Natural killer cell (primary cell): ENCODE data around the gene IL13. TPM values are rescaled to one million over a fixed set of nuclear protein-coding genes. Genes with fewer than 3 reads are reported as not detected.
A peak's percentile ranks its signal among the peaks of the same experiment; 100 is the strongest.

ENCODE experiments used
- ATAC-seq, 3 donors: fragments of 150-1000 bp in 2 of 3; fragments of 200-7000 bp in 1 of 3; cut with Tn5 transposase; 1 replicate in 1 of 3; 2 replicates in 2 of 3; pipeline ENCODE4 v1.10.0; 2021; ENCODE audit warnings: mild to moderate bottlenecking in 2 of 3, moderate library complexity in 2 of 3
- DNase-seq, 2 donors: peaks; one replicate each; pipeline versions ENCODE4 v3.0.0 to v3.0.0-alpha.2; 2013 to 2021; ENCODE audit warnings: mixed read lengths in 1 of 2
- H3K27ac ChIP-seq: one replicate; pipeline ENCODE4 v1.5.1; 2013; ENCODE audit warnings: mild to moderate bottlenecking, low read length
- H3K27me3 ChIP-seq: one replicate; pipeline ENCODE4 v1.6.1; 2013; ENCODE audit warnings: low read length; ENCODE audit not compliant: control insufficient read depth, insufficient read depth
- H3K36me3 ChIP-seq: one replicate; pipeline ENCODE4 v1.6.1; 2013; ENCODE audit warnings: low read length; ENCODE audit not compliant: control insufficient read depth, insufficient read depth
- H3K4me1 ChIP-seq: one replicate; pipeline ENCODE4 v1.6.1; 2013; ENCODE audit warnings: low read length; ENCODE audit not compliant: control insufficient read depth, insufficient read depth
- H3K4me3 ChIP-seq: one replicate; pipeline ENCODE4 v1.5.1; 2013; ENCODE audit warnings: low read length
- H3K9me3 ChIP-seq: one replicate; pipeline ENCODE4 v1.6.1; 2013; ENCODE audit warnings: low read length; ENCODE audit not compliant: control insufficient read depth, insufficient read depth
- H3K27ac Mint-ChIP-seq, 2 donors: one replicate each; pipeline ENCODE4 v1.8.0; 2022; ENCODE audit warnings: mild to moderate bottlenecking in 2 of 2, mixed read lengths in 2 of 2, moderate library complexity in 1 of 2
- H3K27me3 Mint-ChIP-seq, 2 donors: one replicate each; pipeline ENCODE4 v1.8.0; 2022; ENCODE audit warnings: low read depth in 2 of 2, mixed read lengths in 2 of 2
- H3K36me3 Mint-ChIP-seq: one replicate; pipeline ENCODE4 v1.8.0; 2022; ENCODE audit warnings: mixed read lengths
- H3K4me1 Mint-ChIP-seq, 2 donors: one replicate each; pipeline ENCODE4 v1.8.0; 2022; ENCODE audit warnings: mixed read lengths in 2 of 2
- H3K4me3 Mint-ChIP-seq: one replicate; pipeline ENCODE4 v1.8.0; 2022; ENCODE audit warnings: mild to moderate bottlenecking, moderate library complexity, mixed read lengths
- H3K9me3 Mint-ChIP-seq, 2 donors: one replicate each; pipeline ENCODE4 v1.8.0; 2022; ENCODE audit warnings: mixed read lengths in 2 of 2
- CTCF ChIP-seq: fragments of 200-600 bp; IDR thresholded peaks from one replicate; pipeline ENCODE4 v1.8.0; 2022; ENCODE audit warnings: antibody characterized with exemption
- WGBS: methylation state at CpG from one replicate; pipeline ENCODE4 v1.1.7; 2013; ENCODE audit warnings: missing lambda C conversion rate; ENCODE audit not compliant: insufficient coverage; 5-methylcytosine and 5-hydroxymethylcytosine counted together
- intact Hi-C: fragments of 100-400 bp; cut with micrococcal nuclease; formaldehyde crosslinking; loops from one replicate; pipeline ENCODE4 v1.14.2; 2022
- total RNA-seq, 4 donors: library from RNA; stranded (reverse); fragments of 120-200 nt in 1 of 4; gene quantifications; one replicate each; pipeline versions ENCODE4 v1.2.3 to v1.2.4, GENCODE V29; 2013 to 2022

Gene IL13
- total RNA-seq, 3 donors from 2014 or later (not counting 1 experiment from before 2014, with no cell fraction given), result 0.80 to 1.4 TPM; not detected in 1

- Mint-ChIP-seq H3K4me3 (no peak overlapping the region), H3K4me1 (peaks cover 0 to 10% of the 10 kb centered on the region in 2 donors), H3K27me3 (peaks cover 3 to 11% of the 10 kb centered on the region in 2 donors), H3K9me3 (no peaks in the 10 kb centered on the region), H3K27ac (no peak overlapping the region), H3K36me3 (no peaks in the 10 kb centered on the region)
- TF ChIP-seq CTCF, result no peak
- Histone ChIP-seq H3K27ac (no peak overlapping the region), H3K4me1 (peaks cover 12% of the 10 kb centered on the region), H3K27me3 (no peaks in the 10 kb centered on the region), H3K36me3 (no peaks in the 10 kb centered on the region), H3K4me3 (no peak overlapping the region), H3K9me3 (no peaks in the 10 kb centered on the region)
- DNase-seq, result no peak
- 78% methylated on average over 11 of the region's 13 CpGs for WGBS
- peak in 1 of 3 donors; percentile 48 for ATAC-seq
- intact Hi-C loops, result no loop called here
Measured at GRCh38 chr5:132674671-132675506, 16.9 kb downstream of the IL13 start.

GRCh38 chr5:132675936-132676689, 18.1 kb downstream of the IL13 start:
- DNase-seq, result no peak
- TF ChIP-seq CTCF, result no peak
- no peaks in the 10 kb centered on the region for H3K36me3 Mint-ChIP-seq
- H3K27ac ChIP-seq, result no peak overlapping the region
- H3K27me3 ChIP-seq, result no peaks in the 10 kb centered on the region
- H3K27ac Mint-ChIP-seq, result no peak overlapping the region
- H3K27me3 Mint-ChIP-seq, result peaks cover 2 to 11% of the 10 kb centered on the region in 2 donors
- no peaks in the 10 kb centered on the region for H3K9me3 ChIP-seq
- H3K36me3 ChIP-seq, result no peaks in the 10 kb centered on the region
- no peak overlapping the region for H3K4me3 Mint-ChIP-seq
- H3K4me1 ChIP-seq, result peaks cover 12% of the 10 kb centered on the region
- peak in 2 of 3 donors; percentile 12 to 26 for ATAC-seq
- intact Hi-C loops, result no loop called here
- peaks cover 0 to 10% of the 10 kb centered on the region in 2 donors for H3K4me1 Mint-ChIP-seq
- 73% methylated on average over 11 of the region's 11 CpGs for WGBS
- H3K9me3 Mint-ChIP-seq, result no peaks in the 10 kb centered on the region
- no peak overlapping the region for H3K4me3 ChIP-seq

GRCh38 chr5:132677191-132677590, 19.2 kb downstream of the IL13 start:
- no peak overlapping the region for H3K4me3 Mint-ChIP-seq
- ATAC-seq (no peak), DNase-seq (no peak)
- H3K27ac Mint-ChIP-seq, result no peak overlapping the region
- WGBS, result 89% methylated on average over 7 of the region's 7 CpGs
- intact Hi-C loops, result no loop called here
- peaks cover 0 to 10% of the 10 kb centered on the region in 2 donors for H3K4me1 Mint-ChIP-seq
- TF ChIP-seq CTCF, result no peak
- peaks cover 5 to 11% of the 10 kb centered on the region in 2 donors for H3K27me3 Mint-ChIP-seq
- H3K36me3 Mint-ChIP-seq, result no peaks in the 10 kb centered on the region
- no peaks in the 10 kb centered on the region for H3K36me3 ChIP-seq
- H3K4me3 ChIP-seq, result no peak overlapping the region
- no peaks in the 10 kb centered on the region for H3K9me3 Mint-ChIP-seq
- H3K27me3 ChIP-seq, result no peaks in the 10 kb centered on the region
- H3K4me1 ChIP-seq, result peaks cover 12% of the 10 kb centered on the region
- H3K27ac ChIP-seq, result no peak overlapping the region
- H3K9me3 ChIP-seq, result no peaks in the 10 kb centered on the region
